SK-MEL-5 (cell line): Measurements from ENCODE around the gene STAT3. TPM values are rescaled to one million over a fixed set of nuclear protein-coding genes. Genes with fewer than 3 reads are reported as not detected.

Experiments
- DNase-seq: peaks from one replicate; pipeline ENCODE4 v3.0.0-alpha.2; 2016; ENCODE audit warnings: low read depth, low spot score
- in situ Hi-C: cut with HindIII; loops from 2 replicates; pipeline ENCODE4 v1.10.0; 2016; ENCODE audit warnings: low sequenced_read_pairs, high pct_unique_total_duplicates, low pct_unique_long_range_greater_than_20kb
- total RNA-seq: library from RNA; depleted of rRNA; stranded (reverse); fragments of >200 nt; shearing (Covaris generic); gene quantifications from 2 replicates; pipeline ENCODE4 v1.2.3, GENCODE V29; 2014

STAT3 gene
- total RNA-seq, 1 experiment from 2014 or later, result 99.5 TPM

DNA sequence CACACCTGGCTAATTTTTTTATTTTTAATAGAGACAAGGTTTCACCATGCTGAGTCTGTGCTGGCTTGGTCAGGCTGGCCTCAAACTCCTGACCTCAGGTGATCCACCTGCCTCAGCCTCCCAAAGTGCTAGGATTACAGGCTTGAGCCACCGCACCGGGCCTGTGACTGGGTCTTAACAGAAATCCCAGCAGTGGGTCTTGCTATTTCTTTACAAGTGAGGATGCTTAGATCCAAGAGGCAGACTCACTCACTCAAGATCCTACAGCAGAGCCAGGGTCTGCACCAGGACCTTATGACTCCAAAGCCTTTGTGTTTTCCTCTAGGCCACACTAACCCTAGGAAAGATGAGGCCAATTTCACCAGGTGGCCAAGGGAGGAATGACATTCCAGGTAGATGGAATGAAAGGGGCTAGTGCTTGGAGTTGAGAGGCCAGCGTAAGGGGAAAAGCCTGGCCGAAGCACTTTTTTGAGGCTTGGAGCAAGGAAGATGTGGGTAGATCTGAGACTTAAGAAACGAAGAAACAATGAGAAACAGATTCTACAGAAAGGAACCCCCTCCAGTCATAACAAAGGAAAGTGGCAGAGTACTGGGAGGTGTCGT is 105.7 kb downstream of the STAT3 start:
- in situ Hi-C loops, result no loop called here
- no peak for DNase-seq

DNA sequence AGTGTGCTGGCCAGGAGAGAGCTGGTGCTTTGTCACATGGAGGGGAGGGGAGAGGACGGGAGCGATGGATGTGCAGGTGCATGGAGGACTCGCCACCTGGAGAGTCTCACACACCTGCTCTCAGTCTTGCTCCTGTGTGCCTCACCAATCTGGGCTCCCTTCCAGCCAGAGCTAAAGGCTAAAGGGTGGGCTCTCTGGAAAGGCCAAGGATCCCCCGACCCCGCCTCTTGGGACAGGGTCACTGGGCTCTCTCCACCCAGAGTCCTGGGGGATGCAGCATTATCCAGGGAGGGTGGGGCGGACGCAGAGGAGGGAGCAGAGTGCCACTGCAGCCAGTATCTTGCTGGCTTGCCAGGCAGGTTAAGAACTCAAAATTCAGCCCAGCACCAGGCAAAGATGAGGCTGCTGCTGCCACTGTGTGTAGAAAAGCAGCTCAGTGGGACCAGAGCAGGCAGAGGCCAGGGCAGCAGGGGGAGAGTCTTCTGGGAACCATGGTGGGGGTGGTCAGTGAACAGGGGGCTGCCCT is 106.6 kb downstream of the STAT3 start:
- in situ Hi-C loops, result no loop called here
- no peak for DNase-seq

GRCh38 chr17:42279776-42280630 is 108.2 kb downstream of the STAT3 start:
- no peak for DNase-seq
- in situ Hi-C loops, result no loop called here

DNA sequence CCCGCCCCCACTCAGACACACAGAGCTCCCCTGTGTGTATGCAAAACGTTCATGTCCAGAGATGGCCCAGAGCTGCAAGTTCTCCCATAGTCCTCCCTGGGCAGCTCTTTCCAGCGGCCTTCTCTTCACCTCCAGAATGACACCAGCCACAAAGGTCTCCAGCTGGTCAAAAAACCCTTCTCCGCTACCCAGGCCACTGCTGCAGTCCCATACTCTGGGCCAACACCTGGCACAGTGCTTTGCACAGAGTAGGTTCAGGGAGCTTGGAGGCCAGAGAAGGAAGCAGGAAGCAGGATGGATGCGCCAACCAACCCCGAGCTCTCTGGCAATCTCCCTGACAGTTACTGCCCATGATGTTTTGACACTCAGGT is 110.9 kb downstream of the STAT3 start:
- no peak for DNase-seq
- in situ Hi-C loops, result no loop called here

GRCh38 chr17:42276609-42277341 is 111.5 kb downstream of the STAT3 start:
- in situ Hi-C loops, result no loop called here
- DNase-seq, result peak; percentile 43

DNA sequence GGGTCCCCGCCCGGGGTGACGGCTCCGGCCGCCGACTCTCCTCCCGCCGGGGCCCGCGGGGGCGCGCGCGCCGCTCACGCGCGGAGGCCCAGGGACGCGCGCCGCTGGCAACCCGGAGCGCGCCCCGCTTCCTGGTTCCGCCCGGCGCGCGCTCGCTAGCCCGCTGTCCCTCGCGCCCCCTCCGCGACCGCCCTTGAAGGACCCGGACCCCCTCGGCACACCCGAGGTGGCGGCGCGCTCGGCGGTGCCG is 112.0 kb downstream of the STAT3 start, which contains the start of gene STAT5B:
TSS of gene STAT5B (minus strand) at position 33 of the 250 bp plus-strand sequence. CDS start 44,264 bp downstream, outside the sequence.
- in situ Hi-C loops, result no loop called here
- DNase-seq, result peak; percentile 58

GRCh38 chr17:42275527-42276358 is 112.5 kb downstream of the STAT3 start:
- in situ Hi-C loops, result no loop called here
- DNase-seq, result no peak

DNA sequence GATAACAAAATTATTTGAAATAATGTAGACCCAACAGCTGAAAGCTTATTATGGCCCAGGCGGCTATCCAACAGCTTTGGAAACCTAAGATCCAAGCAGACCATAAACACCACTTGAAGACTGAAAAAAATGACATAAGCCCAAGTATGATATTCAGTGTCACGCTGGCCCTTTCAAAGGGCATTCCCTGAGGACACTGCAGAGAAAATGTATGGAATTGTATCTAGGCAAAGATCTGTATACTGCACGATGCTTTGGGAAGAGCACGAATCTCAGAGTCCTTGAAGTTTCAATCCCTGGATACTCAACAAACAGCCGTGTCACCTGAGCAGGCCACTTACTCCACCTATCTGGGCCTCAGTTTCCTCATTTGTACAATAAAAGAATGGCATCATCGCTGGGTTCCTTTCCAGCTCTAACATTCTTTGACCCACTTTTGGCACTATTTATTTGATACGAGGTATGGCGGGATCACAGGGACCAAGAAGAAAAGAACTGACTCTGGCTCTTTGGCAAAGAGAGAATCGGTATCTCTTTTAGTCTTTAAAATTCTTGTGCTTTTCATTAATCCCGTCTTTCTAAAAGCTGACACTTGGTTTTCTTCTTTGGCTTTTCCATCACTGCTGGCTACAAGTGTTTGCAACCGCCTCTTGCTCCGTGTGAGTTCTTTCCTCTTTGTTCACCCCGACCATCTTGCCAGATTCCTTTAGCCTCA is 113.3 kb downstream of the STAT3 start:
- in situ Hi-C loops, result no loop called here
- no peak for DNase-seq

DNA sequence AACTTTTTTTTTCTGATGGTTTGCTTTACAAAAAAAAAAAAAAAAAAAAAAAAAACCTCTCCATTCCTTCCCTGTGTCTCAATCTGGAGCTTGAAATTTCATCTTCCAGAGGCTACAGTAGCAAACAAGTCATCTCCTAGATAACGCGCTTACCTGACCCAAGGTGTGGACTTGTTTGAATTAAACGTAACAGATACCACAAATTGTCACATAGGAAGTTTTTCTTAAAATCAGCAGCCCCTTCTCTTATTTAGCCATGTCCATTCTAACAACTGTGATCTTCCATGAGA is 114.0 kb downstream of the STAT3 start:
- no peak for DNase-seq
- in situ Hi-C loops, result no loop called here

DNA sequence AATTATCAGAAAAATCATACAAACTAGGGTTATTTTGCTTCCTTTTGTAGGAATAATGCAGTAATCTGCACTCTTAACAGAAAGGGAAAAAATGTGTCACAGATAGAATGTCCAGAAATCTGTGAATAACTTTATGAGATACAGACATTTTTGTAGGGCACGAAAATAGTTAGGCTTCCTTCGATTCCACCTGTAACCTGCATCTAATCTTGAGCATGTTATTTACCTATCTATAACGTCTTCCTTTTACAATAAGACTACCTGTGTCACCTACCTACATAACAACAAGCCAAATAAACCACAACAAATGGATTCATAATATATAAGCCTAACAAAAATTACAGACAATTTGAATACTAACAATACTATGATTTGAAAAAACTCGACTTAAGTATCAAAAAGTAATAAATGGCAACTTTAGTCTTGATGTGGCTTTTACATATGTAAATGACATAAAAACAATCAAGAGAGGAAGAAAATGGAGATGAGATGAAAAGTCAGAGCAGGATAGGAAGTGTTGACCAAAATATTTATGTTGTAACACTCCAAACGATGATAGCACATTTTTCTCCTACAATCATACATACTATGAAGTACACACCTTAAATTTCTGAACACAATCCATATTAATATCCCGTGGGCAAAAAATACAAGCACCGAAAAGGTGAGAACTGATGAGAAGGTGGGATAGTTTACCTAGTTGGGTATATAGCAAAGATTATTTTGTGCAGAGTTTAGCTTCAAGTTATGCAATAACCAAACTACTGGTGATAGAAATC is 114.6 kb downstream of the STAT3 start:
- DNase-seq, result no peak
- in situ Hi-C loops, result no loop called here

DNA sequence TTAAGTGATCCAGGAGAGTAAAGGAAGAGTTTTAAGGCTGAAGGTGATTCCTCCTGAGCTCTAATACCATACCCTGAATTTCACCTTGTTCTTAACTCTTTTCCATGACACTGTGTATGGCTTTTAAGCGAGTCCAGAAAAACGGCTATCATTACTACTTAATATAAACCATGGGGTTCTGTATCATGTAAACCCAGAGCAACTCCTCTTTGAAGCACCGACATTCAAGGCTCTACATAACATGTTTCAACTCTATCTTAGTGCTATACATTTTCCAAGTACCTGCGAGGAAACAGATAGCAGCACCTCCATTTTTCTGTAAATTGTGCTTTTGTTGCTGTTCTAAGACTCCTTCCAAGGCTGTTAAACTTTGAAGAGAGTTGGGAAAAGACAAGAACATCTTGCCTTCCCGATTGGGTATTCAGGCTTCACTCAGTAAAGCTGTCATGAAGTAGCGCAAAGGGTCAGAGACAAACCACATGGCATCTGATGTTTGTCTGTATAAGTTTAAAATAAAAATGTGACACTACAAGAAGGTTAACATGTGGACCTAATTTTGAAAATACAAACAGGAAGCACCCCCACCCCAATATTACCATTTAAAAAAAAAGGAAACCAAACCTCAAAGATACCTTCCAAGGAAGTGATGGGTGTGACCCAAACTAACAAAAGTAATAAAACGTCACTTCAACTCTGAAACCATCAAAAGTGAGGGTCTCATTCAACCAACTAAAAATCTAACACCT is 115.9 kb downstream of the STAT3 start:
- no peak for DNase-seq
- in situ Hi-C loops, result no loop called here

DNA sequence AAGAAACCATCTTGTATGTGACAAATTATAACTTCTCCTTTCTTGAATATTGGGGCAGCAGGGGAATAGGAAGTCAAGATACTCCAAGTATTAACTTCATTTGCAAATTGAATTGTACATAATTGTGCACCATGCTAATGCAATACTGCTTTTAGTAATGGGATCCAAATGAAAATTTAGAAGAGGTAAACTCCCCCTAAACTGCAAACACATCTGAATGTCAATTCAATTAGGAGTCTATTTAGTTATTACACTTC is 116.5 kb downstream of the STAT3 start:
- in situ Hi-C loops, result no loop called here
- no peak for DNase-seq

- no peak for DNase-seq
- in situ Hi-C loops, result no loop called here
Observed at GRCh38 chr17:42271006-42271778, 117.0 kb downstream of the STAT3 start.

DNA sequence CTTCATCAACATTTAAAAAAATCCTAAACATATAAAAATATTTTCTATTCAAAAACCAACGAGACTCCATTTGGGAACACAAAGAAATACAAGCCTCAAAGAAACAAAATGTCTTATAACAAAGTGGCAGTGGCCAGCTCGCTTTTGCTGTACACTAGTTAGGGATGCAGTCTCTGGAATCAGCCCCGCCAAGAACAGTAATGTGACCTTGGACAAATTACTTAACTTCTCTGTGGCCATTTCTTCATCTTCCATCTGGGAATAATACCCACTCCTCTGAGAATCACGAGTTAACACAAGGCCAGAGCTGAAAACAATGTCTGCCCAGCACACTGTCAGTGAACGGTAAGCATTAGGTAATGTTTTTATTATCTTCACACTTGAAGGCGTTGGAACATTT is 117.6 kb downstream of the STAT3 start:
- in situ Hi-C loops, result no loop called here
- DNase-seq, result no peak

DNA sequence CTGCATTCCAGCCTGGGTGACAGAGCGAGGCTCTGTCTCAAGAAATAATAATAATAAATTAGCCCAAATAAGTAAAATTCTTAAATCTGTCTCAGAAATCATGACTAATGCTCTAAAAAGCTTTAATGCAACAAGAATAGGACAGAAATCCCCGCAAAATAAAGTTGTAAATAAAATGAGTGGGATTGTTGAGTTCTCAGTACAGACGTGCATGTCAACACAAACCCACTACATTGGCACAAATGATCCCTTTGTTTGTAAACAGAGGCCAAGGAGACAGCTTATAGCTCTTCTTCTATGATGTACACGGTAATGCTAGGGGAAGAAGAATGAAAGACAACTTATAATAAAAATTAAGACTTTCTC is 118.1 kb downstream of the STAT3 start:
- in situ Hi-C loops, result no loop called here
- peak; percentile 40 for DNase-seq

DNA sequence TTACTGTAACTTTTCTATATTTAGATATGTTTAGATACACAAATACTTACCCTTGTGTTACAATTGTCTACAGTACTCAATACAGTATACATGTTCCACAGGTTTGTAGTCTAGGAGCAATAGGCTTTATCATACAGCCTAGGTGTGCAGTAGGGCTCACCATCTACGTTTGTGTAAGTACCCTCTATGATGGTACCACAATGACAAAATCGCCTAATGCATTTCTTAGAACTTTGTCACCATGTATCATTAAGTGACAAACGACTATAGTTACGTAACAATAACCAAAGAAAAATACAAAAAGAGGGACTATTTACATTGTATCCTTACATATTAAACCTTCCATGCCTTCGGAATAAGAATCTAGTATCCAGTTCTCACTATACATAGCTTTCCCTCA is 120.0 kb downstream of the STAT3 start:
- in situ Hi-C loops, result no loop called here
- no peak for DNase-seq
